ENCODE data around the gene SLC16A1.

GRCh38 chr1:112862753-112863426 lies 93.1 kb downstream of the SLC16A1 start:
- TF ChIP-seq CTCF (IDR thresholded peaks at IDR 0.05) (no peak), POLR2AphosphoS5 (IDR thresholded peaks at IDR 0.05) (no peak)

Measured in gastroesophageal sphincter (tissue), 3 donors.